Esophagus (tissue), 2 donors: ENCODE results near the gene HIVEP2. TPM values are rescaled to one million over a fixed set of nuclear protein-coding genes. Genes with fewer than 3 reads are reported as not detected.

ENCODE experiments used
- H3K27ac ChIP-seq, 2 donors: one replicate each; pipeline ENCODE4 v1.5.1; 2013; ENCODE audit warnings: low read depth in 2 of 2, mild to moderate bottlenecking in 2 of 2, inconsistent platforms in 1 of 2, low read length in 1 of 2, moderate library complexity in 1 of 2
- H3K27me3 ChIP-seq, 2 donors: one replicate each; pipeline ENCODE4 v1.6.1; 2013; ENCODE audit warnings: low read length in 2 of 2, control low read depth in 1 of 2, mild to moderate bottlenecking in 1 of 2; ENCODE audit not compliant: insufficient read depth in 2 of 2, control insufficient read depth in 1 of 2
- H3K36me3 ChIP-seq, 2 donors: one replicate each; pipeline ENCODE4 v1.6.1; 2013; ENCODE audit warnings: low read length in 1 of 2; ENCODE audit not compliant: control insufficient read depth in 2 of 2, insufficient read depth in 2 of 2
- H3K4me1 ChIP-seq, 2 donors: one replicate each; pipeline ENCODE4 v1.6.1; 2013; ENCODE audit warnings: low read length in 1 of 2; ENCODE audit not compliant: control insufficient read depth in 2 of 2, insufficient read depth in 2 of 2
- H3K4me3 ChIP-seq, 2 donors: one replicate each; pipeline ENCODE4 v1.5.1; 2013; ENCODE audit warnings: low read length in 2 of 2, mild to moderate bottlenecking in 2 of 2, low read depth in 1 of 2, moderate library complexity in 1 of 2
- H3K9me3 ChIP-seq, 2 donors: one replicate each; pipeline ENCODE4 v1.6.1; 2013; ENCODE audit warnings: mild to moderate bottlenecking in 2 of 2, low read depth in 1 of 2, low read length in 1 of 2, moderate library complexity in 1 of 2; ENCODE audit not compliant: control insufficient read depth in 2 of 2, insufficient read depth in 1 of 2
- WGBS, 2 donors: extraction: QIAGEN DNeasy Blood & Tissue Kit; methylation state at CpG; one replicate each; pipeline ENCODE4 v1.1.7; 2013; 5-methylcytosine and 5-hydroxymethylcytosine counted together
- polyA plus RNA-seq, 2 donors: library from polyadenylated mRNA; stranded (reverse); fragments of 200-250 nt; gene quantifications; one replicate each; pipeline ENCODE4 v1.2.3, GENCODE V29; 2013
- donor health status: healthy with polysubstance abuse.
- donor health status: Bipolar disorder and iron deficiency.

HIVEP2 gene
- polyA plus RNA-seq, 2 donors: 3.0 to 4.8 TPM

DNA sequence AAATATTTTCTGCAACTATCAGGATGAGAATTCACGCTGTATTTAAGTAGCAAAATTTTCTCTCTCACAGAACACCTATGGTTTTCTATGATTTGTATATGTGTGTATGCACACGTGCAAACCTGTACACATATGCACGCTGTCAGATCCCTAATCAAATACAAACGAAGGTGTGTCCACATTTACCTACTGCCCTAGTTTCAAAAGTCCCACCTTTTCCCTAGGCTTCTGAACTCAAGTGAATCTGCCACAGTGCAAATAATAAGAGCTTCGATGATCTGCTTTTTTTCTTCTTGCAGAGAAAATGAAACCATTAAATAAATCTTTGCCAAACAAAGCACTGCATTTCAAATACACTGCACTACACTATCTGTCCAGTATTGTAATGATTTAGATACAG lies 6.5 kb downstream of the HIVEP2 start:
- H3K4me1 ChIP-seq: peaks cover 2 to 4% of the 10 kb centered on the region in 2 donors
- no peak overlapping the region for H3K4me3 ChIP-seq
- H3K36me3 ChIP-seq: no peaks in the 10 kb centered on the region
- H3K27ac ChIP-seq: no peak overlapping the region
- H3K9me3 ChIP-seq: no peaks in the 10 kb centered on the region
- 41 to 44% methylated on average over 5 of the region's 5 CpGs for WGBS, 2 donors
- H3K27me3 ChIP-seq: no peaks in the 10 kb centered on the region

DNA sequence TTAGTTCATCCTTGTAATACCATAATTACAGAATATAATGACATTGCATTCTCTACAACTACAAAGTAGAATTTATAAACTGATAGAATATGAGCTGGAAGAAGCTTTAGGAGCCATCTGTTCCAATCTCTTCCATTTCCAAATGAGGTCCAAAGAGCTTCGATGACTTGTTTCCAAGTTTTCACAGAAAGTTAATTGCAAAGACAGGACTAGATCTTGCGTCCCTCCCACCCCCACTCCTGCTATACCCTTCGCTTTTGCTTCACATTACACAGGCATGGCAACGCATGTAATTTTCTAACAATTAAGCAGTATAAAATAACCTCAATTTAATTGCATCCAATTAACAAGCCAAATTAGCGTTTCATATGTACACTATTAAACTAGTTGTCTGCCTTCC lies 7.0 kb downstream of the HIVEP2 start:
- WGBS, 2 donors: 84 to 86% methylated on average over 5 of the region's 5 CpGs
- Histone ChIP-seq H3K27me3 (no peaks in the 10 kb centered on the region), H3K27ac (no peak overlapping the region), H3K36me3 (no peaks in the 10 kb centered on the region), H3K9me3 (no peaks in the 10 kb centered on the region), H3K4me1 (peaks cover 2 to 4% of the 10 kb centered on the region in 2 donors), H3K4me3 (no peak overlapping the region)

DNA sequence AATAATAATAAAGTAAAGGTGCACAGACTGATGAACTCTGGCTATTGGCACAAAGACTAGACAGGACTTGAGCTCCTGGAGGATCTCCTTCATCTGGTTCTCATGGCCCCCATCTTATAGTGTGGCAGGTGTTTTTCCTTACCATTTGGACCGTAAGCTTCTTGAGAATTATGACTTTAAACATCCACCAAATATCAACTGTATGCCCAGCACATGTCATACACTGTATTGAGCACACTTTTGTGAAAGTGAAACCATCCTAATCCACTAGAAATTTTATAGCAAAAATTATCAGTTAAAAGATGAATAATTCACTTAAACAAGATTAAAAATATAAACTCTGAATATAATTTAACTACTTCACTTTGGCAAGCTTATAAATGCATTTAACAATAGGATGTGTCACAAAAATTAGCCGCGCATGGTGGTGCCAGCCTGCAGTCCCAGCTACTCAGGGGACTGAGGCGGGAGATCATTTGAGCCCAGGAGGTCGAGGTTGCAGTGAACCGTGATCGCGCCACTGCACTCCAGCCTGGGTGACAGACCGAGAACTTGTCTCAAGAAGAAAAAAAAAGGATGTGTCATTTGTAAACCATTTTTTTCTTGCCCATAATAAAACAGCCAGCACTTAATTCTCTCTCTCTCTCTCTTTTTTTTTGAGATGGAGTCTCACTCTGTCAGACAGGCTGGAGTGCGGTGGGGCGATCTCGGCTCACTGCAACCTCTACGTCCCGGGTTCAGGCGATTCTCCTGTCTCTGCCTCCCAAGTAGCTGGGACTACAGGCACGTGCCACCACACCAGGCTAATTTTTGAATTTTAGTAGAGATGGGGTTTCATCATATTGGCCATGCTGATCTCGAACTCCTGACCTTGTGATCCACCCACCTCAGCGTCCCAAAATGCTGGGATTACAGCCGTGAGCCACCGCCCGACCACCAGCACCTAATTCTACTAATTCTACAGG lies 9.1 kb downstream of the HIVEP2 start:
- WGBS, 2 donors: 89 to 90% methylated on average over 21 of the region's 21 CpGs
- Histone ChIP-seq H3K4me1 (peaks cover 2 to 4% of the 10 kb centered on the region in 2 donors), H3K4me3 (no peak overlapping the region), H3K27me3 (no peaks in the 10 kb centered on the region), H3K36me3 (no peaks in the 10 kb centered on the region), H3K27ac (no peak overlapping the region), H3K9me3 (no peaks in the 10 kb centered on the region)

DNA sequence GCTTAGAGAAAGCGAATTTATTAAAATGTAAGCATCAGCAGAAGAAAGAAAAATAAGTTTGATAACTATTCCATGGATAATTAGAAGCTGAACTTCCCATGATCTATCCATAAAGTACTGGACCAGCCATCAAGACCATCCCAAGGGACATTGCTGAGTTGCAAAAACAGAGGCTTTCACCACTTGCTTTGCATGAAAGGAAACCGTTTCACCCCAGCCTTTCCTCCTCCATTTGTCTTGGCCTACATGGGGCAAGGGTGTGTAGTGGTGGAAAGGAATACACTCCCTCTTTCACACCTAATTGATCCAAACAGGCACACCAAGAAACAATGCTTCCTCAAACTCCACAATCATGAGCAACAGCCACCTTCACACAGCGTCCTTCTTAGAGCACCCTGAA lies 10.4 kb downstream of the HIVEP2 start:
- Histone ChIP-seq H3K27me3 (no peaks in the 10 kb centered on the region), H3K4me3 (no peak overlapping the region), H3K9me3 (no peaks in the 10 kb centered on the region), H3K4me1 (peaks cover 2 to 4% of the 10 kb centered on the region in 2 donors), H3K36me3 (no peaks in the 10 kb centered on the region), H3K27ac (no peak overlapping the region)
- 81 to 84% methylated on average over 3 of the region's 3 CpGs for WGBS, 2 donors

DNA sequence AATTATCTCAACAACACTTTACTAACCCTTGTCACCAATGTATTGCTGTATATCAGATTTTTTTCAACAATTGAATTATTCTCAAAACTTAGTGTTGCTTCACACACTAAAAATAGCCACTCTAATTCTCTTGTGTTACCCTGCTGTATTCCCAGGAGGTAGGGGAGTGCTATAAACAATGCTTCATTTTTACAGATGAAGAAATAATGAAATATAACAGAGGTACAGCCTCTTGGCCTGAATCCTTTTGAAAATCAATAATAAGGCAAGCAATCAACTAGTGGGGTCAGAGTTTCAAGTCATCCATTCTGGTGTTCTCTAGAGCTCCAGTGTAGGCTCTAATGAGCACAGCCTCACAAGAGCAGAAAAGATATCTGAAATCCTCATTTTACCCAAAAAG lies 10.9 kb downstream of the HIVEP2 start:
- no peak overlapping the region for H3K4me3 ChIP-seq
- no peaks in the 10 kb centered on the region for H3K27me3 ChIP-seq
- peaks cover 2 to 4% of the 10 kb centered on the region in 2 donors for H3K4me1 ChIP-seq
- H3K9me3 ChIP-seq: no peaks in the 10 kb centered on the region
- no peaks in the 10 kb centered on the region for H3K36me3 ChIP-seq
- H3K27ac ChIP-seq: no peak overlapping the region

DNA sequence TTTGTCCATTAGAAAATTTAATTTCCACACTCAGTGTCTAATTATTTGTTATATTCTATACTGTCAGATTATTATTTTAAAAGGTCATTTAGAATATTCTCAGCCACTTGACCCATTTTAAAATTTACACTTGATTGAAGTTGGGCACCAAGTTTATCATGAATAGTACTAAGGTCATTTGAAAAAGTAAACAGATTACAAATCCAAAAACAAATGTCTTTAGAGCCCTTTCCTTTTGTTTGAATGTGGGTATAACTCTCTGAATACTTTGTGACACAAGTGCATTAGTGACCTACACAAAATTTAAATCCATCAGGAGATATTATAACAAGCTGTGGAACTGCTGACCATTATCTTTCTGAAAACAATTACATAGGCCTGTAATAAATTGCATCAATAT lies 11.3 kb downstream of the HIVEP2 start:
- H3K27me3 ChIP-seq: no peaks in the 10 kb centered on the region
- H3K4me3 ChIP-seq: no peak overlapping the region
- H3K36me3 ChIP-seq: no peaks in the 10 kb centered on the region
- peaks cover 2 to 4% of the 10 kb centered on the region in 2 donors for H3K4me1 ChIP-seq
- no peaks in the 10 kb centered on the region for H3K9me3 ChIP-seq
- H3K27ac ChIP-seq: no peak overlapping the region

DNA sequence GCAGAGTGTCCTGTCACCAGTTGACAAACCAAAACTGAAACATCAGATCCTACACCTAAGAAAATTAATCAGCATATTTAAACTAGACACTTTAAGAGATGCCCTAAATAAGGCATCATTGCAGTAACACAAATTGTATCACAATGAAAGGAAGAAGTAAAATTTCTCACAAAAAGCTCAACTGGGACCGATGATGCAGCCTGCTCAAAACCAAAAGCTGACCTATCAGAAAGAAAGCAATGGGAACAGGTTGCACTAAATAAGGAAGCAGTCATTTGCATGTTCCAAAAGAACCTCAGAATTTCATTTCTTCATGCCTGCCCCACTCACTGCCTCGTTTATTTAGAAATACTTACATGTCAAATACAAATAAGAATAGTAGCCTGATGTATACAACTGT lies 12.1 kb downstream of the HIVEP2 start:
- Histone ChIP-seq H3K36me3 (no peaks in the 10 kb centered on the region), H3K9me3 (no peaks in the 10 kb centered on the region), H3K4me1 (peaks cover 2 to 4% of the 10 kb centered on the region in 2 donors), H3K4me3 (no peak overlapping the region), H3K27ac (no peak overlapping the region), H3K27me3 (no peaks in the 10 kb centered on the region)
- WGBS, 2 donors: 70 to 72% methylated on average over 2 of the region's 2 CpGs

DNA sequence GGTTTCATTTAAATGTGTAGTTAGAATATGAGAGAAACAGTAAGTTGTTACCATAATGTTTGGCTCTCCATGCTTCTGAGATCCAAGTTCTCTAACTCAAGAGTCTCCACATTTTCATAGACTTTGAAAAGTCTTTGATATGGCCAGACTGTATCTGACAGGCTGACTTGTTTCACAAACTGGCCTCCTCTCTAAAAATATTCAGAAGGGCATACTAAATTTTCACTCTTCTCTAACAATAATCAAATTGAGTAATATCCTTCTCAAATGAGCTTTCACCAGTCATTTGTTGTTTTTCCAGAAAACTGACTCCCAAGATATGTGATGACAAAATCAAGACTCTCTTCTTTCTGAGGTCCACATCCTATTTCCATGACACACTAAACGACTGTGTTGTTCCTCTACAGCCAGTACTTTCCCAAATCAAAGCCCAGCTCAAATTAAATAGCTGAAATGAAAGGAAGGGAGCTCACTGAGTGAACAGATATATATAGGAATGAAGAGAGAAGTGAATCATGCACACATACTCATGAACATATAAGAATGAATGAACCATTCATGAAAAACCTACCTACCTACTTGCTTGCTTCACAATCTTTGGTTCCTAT lies 15.1 kb downstream of the HIVEP2 start:
- 66 to 67% methylated on average over 1 of the region's 1 CpG for WGBS, 2 donors
- Histone ChIP-seq H3K36me3 (no peaks in the 10 kb centered on the region), H3K27ac (no peak overlapping the region), H3K4me3 (no peak overlapping the region), H3K9me3 (no peaks in the 10 kb centered on the region), H3K4me1 (peaks cover 0 to 2% of the 10 kb centered on the region in 2 donors), H3K27me3 (no peaks in the 10 kb centered on the region)

DNA sequence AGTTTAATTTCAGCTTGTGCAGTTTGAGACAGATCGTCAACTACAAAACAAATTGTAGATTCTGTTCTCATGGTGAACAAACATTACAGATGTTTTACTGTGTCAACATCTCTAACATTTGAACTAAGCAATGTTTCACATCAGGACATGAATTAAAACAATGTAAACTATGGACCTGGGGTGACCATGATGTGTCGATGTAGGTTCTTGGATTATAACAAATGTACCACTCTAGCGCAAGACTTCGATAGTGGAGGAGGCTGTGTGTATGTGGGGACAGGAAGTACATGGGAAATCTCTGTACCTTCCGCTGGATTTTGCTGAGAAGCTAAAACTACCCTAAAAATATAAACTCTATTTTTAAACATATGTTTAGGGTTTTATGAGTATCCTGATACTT lies 17.1 kb downstream of the HIVEP2 start:
- Histone ChIP-seq H3K9me3 (no peaks in the 10 kb centered on the region), H3K4me1 (no peaks in the 10 kb centered on the region), H3K4me3 (no peak overlapping the region), H3K36me3 (no peaks in the 10 kb centered on the region), H3K27me3 (no peaks in the 10 kb centered on the region), H3K27ac (no peak overlapping the region)
- WGBS, 2 donors: 57 to 71% methylated on average over 5 of the region's 5 CpGs

DNA sequence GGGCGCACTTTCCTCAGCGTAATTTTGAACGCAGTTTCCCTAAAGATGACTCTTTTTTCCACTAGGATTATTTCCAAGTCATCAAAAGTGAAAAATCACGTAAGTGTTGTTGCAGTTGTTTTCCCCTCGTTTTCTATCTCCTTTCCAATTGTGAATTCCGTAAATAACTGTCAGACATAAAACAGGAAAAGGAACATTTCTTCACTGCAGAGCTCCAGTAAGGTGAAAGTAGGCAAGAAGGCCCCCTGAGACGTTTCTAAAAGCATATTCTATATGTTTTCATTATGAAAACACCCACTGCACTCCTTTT lies 17.8 kb downstream of the HIVEP2 start:
- peak overlapping the region; percentile 91 to 92 for H3K27ac ChIP-seq
- H3K4me3 ChIP-seq: peak overlapping the region; percentile 60 to 82
- H3K36me3 ChIP-seq: no peaks in the 10 kb centered on the region
- no peaks in the 10 kb centered on the region for H3K27me3 ChIP-seq
- no peaks in the 10 kb centered on the region for H3K9me3 ChIP-seq
- WGBS, 2 donors: 1% methylated on average over 7 of the region's 7 CpGs
- no peaks in the 10 kb centered on the region for H3K4me1 ChIP-seq
